HepG2 (cell line): ENCODE measurements around the gene CCDC14.

ENCODE experiments used
- ARNT2 ChIP-seq: sonication (generic); formaldehyde crosslinking; IDR thresholded peaks from 2 replicates; pipeline ENCODE4 v1.8.0; 2022; ENCODE audit warnings: mild to moderate bottlenecking, low read depth, missing genetic modification reagents, moderate library complexity
- CEBPB ChIP-seq: IDR thresholded peaks from 2 replicates; pipeline ENCODE4 v1.6.1; 2011; ENCODE audit warnings: low read depth, low read length, improper control_type of control experiment, borderline replicate concordance
- EZH2 ChIP-seq: conservative IDR thresholded peaks from 2 replicates; pipeline ENCODE4 v1.6.1; 2012; ENCODE audit warnings: mild to moderate bottlenecking, low read depth, low read length, moderate library complexity
- MAFK ChIP-seq, 2 experiments: IDR thresholded peaks in 1 of 2; conservative IDR thresholded peaks in 1 of 2; 2 replicates each; pipeline ENCODE4 v1.6.1; 2011; ENCODE audit warnings: improper control_type of control experiment in 2 of 2, low read length in 2 of 2
- POLR2A ChIP-seq, 2 experiments: IDR thresholded peaks; 2 replicates each; pipeline ENCODE4 v1.6.1; 2011; ENCODE audit warnings: low read depth in 2 of 2, low read length in 2 of 2, mild to moderate bottlenecking in 1 of 2, moderate library complexity in 1 of 2; ENCODE audit not compliant: insufficient read depth in 1 of 2
- RBFOX2 ChIP-seq: fragments of 200-400 bp; formaldehyde crosslinking; IDR thresholded peaks from 2 replicates; pipeline ENCODE4 v1.6.1; 2017; ENCODE audit warnings: low read depth, mild to moderate bottlenecking, low read length
- SKIL ChIP-seq: sonication (generic); formaldehyde crosslinking; IDR thresholded peaks from 2 replicates; pipeline ENCODE4 v1.8.0; 2022; ENCODE audit warnings: missing genetic modification reagents, mild to moderate bottlenecking, moderate library complexity, borderline replicate concordance
- SRSF9 ChIP-seq: fragments of 200-400 bp; formaldehyde crosslinking; IDR thresholded peaks from 2 replicates; pipeline ENCODE4 v1.6.1; 2018; ENCODE audit warnings: borderline replicate concordance, mild to moderate bottlenecking, low read depth, low read length; ENCODE audit not compliant: insufficient read depth, poor library complexity, severe bottlenecking

GRCh38 chr3:123961508-123961856 lies 453 bp upstream of the CCDC14 start:
- TF ChIP-seq SRSF9: no peak
- no peak for TF ChIP-seq ARNT2 (CRISPR knock-in tag)
- TF ChIP-seq CEBPB: no peak
- no peak for TF ChIP-seq MAFK (conservative IDR thresholded peaks at IDR 0.05 in 1 of 2, IDR thresholded peaks at IDR 0.05 in 1 of 2; ENCODE audit: low read length in 2 of 2)
- no peak for TF ChIP-seq SKIL (CRISPR knock-in tag)
- no peak for TF ChIP-seq POLR2A (IDR thresholded peaks at IDR 0.05; ENCODE audit: insufficient read depth in 1 of 2, low read depth in 2 of 2, low read length in 2 of 2)
- no peak for TF ChIP-seq RBFOX2
- no peak for TF ChIP-seq EZH2
